22Rv1 (cell line): ENCODE measurements around the gene IL32.
A peak's percentile ranks its signal among the peaks of the same experiment; 100 is the strongest.

Experiments
- H3K27ac ChIP-seq: fragments of 450-650 bp; 2 replicates; pipeline ENCODE4 v1.5.1; 2017
- CTCF ChIP-seq: fragments of 450-650 bp; IDR thresholded peaks from 2 replicates; pipeline ENCODE4 v1.5.1; 2017; ENCODE audit warnings: mild to moderate bottlenecking
- ZFX ChIP-seq: fragments of 450-650 bp; IDR thresholded peaks from 2 replicates; pipeline ENCODE4 v1.6.1; 2017; ENCODE audit warnings: antibody characterized with exemption, borderline replicate concordance

IL32 gene

GRCh38 chr16:3084491-3084890 is 19.1 kb downstream of the IL32 start:
- H3K27ac ChIP-seq, result no peak overlapping the region
- TF ChIP-seq CTCF (no peak), ZFX (no peak)

GRCh38 chr16:3084969-3085670 is 19.7 kb downstream of the IL32 start:
- H3K27ac ChIP-seq, result no peak overlapping the region
- TF ChIP-seq CTCF (no peak), ZFX (no peak)

GRCh38 chr16:3085868-3086595 is 20.6 kb downstream of the IL32 start:
- no peak for TF ChIP-seq CTCF
- no peak for TF ChIP-seq ZFX
- H3K27ac ChIP-seq, result no peak overlapping the region

GRCh38 chr16:3086596-3087242 is 21.3 kb downstream of the IL32 start:
- H3K27ac ChIP-seq, result no peak overlapping the region
- TF ChIP-seq CTCF, result no peak
- TF ChIP-seq ZFX, result no peak

- H3K27ac ChIP-seq, result no peak overlapping the region
- no peak for TF ChIP-seq ZFX
- TF ChIP-seq CTCF, result peak; percentile 45
Measured at GRCh38 chr16:3087243-3088235, 22.1 kb downstream of the IL32 start.

- no peak for TF ChIP-seq CTCF
- TF ChIP-seq ZFX, result no peak
- no peak overlapping the region for H3K27ac ChIP-seq
Measured at GRCh38 chr16:3088450-3088849, 23.0 kb downstream of the IL32 start.
